Breast epithelium (tissue), 3 donors: ENCODE data around the gene SYNE1.

Source experiments
- POLR2A ChIP-seq: fragments of 450-650 bp; IDR thresholded peaks from one replicate; pipeline ENCODE4 v1.6.1; 2016; ENCODE audit warnings: antibody characterized with exemption, mild to moderate bottlenecking, moderate library complexity
- POLR2AphosphoS5 ChIP-seq, 3 donors: sonication (generic); formaldehyde crosslinking; IDR thresholded peaks; one replicate each; pipeline ENCODE4 v1.6.1; 2017; ENCODE audit warnings: antibody characterized with exemption in 3 of 3
- TF ChIP-seq, protein P1 (sequence below), 3 donors: fragments of 450-650 bp; IDR thresholded peaks; one replicate each; pipeline ENCODE4 v1.5.1; 2016 to 2017; ENCODE audit warnings: antibody characterized with exemption in 3 of 3, mild to moderate bottlenecking in 3 of 3, moderate library complexity in 3 of 3

DNA sequence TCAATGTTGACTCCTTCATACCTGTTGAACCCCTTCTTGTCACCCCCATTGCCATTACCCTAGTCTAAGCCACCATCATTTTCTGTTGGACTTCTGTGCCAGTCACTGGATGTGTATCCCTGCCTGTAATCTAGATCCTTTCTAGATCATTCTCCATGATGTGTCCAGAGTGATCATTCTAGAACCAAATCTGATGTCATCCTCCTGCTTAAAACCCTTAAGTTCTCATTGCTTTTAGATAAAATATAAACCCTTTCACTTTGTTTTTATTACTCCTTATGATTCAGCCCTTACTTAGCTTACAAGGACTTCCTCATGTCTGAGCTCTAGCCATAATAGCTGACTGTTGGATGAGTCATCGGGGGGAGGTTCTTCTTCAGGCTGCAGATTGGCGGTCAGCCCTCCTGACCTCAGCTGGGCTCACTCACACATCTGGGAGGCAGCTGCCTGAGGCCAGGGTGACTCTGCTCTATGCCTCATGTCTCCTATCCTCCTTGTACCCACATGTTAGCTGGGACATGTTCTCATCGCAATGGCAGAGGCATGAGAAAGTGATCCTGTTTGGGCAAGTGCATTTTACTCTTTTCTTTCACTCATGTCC lies 542.1 kb downstream of the SYNE1 start:
- peak in 2 of 3 donors; percentile 32 to 58 for TF ChIP-seq POLR2AphosphoS5 (IDR thresholded peaks at IDR 0.05)
- TF ChIP-seq, protein P1, sequence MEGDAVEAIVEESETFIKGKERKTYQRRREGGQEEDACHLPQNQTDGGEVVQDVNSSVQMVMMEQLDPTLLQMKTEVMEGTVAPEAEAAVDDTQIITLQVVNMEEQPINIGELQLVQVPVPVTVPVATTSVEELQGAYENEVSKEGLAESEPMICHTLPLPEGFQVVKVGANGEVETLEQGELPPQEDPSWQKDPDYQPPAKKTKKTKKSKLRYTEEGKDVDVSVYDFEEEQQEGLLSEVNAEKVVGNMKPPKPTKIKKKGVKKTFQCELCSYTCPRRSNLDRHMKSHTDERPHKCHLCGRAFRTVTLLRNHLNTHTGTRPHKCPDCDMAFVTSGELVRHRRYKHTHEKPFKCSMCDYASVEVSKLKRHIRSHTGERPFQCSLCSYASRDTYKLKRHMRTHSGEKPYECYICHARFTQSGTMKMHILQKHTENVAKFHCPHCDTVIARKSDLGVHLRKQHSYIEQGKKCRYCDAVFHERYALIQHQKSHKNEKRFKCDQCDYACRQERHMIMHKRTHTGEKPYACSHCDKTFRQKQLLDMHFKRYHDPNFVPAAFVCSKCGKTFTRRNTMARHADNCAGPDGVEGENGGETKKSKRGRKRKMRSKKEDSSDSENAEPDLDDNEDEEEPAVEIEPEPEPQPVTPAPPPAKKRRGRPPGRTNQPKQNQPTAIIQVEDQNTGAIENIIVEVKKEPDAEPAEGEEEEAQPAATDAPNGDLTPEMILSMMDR (IDR thresholded peaks at IDR 0.05): no peak
- TF ChIP-seq POLR2A: no peak
